HuH-7 (cell line): ENCODE results near the gene ATRNL1.
"Not testable (repeated sequence)": the region's sequence is repeated elsewhere in the genome, so short reads cannot be mapped to it uniquely, and the experiment has no call there.

Source experiments
- DNase-seq: peaks from one replicate; pipeline ENCODE4 v3.0.0; 2011; ENCODE audit warnings: low spot score

Gene ATRNL1

DNA sequence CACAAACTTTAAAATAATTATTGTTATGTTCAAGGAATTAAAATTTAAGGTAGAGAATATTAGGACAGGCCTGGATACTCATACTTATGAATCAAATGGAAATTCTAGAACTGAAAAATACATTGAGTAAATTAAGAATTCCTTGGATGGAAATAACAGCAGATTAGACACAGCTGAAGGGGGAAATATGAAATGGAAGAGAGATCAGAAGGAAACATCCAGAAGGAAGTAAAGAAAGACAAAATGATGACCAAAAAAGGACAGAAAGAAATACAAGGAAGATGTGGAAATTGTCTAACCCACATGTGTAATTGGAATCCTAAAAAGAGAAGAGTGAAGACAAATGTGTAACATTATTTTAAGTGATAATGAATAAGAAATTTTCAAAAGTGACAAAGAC lies 128.9 kb downstream of the ATRNL1 start:
- no peak for DNase-seq

DNA sequence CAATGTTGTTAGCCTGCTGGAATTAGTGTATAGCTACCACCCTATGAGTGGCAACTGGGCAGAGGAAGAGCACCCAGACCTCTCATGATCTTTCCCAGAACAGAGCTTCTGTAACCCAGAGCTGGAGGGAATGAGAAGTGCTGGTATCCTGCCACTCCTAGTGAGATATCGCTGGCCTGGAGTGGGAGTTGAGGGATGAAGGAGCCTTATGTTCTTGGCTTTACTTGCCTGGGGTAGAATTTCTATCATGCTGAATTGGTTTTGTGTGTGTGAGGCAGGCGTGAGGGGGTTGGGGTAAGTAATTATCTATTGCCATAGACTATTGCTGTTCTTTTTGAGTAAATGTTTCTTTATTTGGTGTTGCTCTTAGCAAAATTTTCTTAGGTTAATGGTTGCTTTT lies 146.6 kb downstream of the ATRNL1 start:
- DNase-seq: no peak

DNA sequence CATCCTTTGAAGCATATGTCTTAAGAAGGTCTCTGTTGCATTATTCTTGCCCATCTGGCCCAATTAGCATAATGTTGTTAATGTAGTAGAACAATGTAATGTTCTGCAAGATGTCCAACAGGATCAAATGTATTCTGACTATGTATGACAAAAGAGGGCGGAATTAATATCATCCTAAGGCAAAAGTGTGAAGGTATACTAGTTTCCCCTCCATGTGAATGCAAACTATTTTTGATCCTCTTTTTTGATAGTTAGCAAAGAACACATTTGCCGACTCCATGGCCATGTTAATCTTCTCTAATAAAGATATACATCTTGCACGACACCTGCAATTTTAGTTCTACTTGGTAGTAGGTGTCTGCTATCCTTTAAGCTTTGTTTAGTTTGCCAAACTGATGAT lies 157.6 kb downstream of the ATRNL1 start:
- no peak for DNase-seq

- not testable (repeated sequence) for DNase-seq
These were observed 160.6 kb downstream of the ATRNL1 start for GRCh38 chr10:115253765-115254164.

- no peak for DNase-seq
These were observed 179.3 kb downstream of the ATRNL1 start for GRCh38 chr10:115272482-115272881.

GRCh38 chr10:115278294-115278693 lies 185.1 kb downstream of the ATRNL1 start:
- DNase-seq: no peak

- DNase-seq: no peak
These were observed 202.1 kb downstream of the ATRNL1 start for GRCh38 chr10:115295213-115295805.

- no peak for DNase-seq
These were observed 206.9 kb downstream of the ATRNL1 start for GRCh38 chr10:115300080-115300479.

DNA sequence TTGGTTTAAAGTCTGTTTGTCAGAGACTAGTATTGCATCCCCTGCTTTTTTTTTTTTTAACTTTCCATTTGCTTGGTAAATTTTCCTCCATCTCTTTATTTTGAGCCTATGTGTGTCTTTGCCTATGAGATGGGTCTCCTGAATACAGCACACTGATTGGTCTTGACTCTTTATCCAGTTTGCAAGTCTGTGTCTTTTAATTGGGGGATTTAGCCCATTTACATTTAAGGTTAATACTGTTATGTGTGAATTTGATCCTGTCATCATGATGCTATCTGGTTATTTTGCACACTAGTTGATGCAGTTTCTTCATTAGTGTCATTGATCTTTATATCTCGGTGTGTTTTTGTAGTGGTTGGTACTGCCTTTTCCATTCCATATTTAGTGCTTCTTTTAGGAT lies 226.5 kb downstream of the ATRNL1 start:
- not testable (repeated sequence) for DNase-seq

DNA sequence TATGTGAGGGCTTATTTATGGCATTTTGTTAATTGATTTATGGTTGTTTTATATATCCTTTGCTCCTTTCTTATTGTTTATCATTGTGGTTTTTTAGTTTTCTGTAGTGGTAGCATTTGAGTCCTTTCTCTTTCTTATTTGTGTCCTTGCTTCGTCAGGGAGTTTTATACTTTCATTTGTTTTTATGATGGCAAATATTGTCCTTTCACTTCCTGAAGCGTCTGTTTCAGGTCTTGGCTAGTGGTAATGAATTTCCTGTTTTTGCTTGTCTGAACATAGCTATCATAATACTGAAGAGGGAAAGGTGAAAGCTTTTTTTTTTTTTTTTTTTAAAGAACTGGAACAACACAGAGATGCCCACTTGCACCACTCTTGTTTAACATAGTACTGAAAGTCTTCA lies 228.2 kb downstream of the ATRNL1 start:
- no peak for DNase-seq

DNA sequence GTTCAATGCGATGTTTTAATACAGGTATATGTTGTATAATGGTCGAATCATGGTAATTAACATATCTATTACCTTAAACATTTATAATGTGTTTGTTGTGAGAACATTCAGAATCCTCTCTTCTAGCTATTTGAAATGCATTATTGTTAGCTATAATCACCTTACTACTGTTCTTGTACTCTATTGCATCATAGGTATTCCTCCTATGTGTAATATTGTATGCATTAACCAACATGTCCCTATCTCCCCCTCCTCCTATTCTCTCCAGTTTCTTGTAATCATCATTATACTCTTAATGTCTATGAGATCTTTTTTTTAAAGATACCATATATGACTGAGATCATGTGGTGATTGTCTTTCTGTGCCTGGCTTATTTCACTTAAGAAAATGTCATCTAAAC lies 235.2 kb downstream of the ATRNL1 start:
- DNase-seq: no peak

DNA sequence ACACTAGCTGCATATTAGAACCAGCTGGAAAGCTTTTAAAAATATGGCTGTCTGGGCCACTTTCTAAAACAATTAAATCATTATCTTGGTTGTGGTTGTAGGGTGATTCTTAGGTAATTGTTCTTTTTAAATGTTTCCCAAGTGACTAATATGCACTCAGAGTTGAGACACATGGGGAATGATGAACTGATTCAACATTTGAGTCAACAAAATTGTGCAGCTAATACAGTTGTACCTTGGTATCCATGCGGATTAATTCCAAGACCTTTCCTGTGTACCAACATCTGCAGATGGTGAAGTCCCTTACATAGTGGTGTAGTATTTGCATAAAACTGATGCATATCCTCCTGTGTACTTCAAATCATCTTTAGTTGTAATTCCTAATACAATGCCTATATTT lies 242.2 kb downstream of the ATRNL1 start:
- DNase-seq: no peak

DNA sequence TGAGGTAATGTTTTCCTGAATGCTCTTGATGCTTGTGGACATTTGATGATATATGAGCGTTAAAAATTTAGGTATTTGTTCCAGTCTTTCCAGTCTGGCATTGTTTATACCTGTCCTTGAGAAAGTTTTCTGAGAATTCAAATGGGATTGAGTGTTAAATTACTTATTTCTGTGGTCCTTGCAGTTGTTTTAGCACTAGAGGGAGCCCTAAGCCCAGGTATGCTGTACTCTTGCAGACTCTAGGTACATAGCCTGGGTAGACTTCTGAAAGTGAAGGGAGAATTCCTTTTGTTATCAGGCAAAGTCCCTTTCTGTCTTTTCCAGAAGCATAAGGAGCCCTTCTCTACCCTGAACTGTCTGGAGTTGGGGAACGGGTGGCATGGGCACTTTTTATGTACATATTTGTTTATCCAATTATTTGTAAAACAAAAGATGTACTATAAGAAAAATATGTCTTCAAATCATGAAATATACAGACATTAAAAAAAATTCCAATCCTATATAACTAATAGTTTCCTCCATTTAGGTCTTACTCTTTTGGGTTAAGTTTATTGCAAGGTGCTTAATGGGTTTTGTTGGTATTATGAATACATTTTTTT lies 262.1 kb downstream of the ATRNL1 start:
- peak; percentile 44 for DNase-seq

DNA sequence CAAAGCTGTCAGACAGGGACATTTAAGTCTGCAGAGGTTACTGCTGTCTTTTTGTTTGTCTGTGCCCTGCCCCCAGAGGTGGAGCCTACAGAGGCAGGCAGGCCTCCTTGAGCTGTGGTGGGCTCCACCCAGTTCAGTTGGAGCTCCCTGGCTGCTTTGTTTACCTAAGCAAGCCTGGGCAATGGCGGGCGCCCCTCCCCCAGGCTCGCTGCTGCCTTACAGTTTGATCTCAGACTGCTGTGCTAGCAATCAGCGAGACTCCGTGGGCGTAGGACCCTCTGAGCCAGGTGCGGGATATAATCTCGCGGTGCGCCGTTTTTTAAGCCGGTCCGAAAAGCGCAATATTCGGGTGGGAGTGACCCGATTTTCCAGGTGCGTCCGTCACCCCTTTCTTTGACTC lies 274.8 kb downstream of the ATRNL1 start:
- not testable (repeated sequence) for DNase-seq

DNA sequence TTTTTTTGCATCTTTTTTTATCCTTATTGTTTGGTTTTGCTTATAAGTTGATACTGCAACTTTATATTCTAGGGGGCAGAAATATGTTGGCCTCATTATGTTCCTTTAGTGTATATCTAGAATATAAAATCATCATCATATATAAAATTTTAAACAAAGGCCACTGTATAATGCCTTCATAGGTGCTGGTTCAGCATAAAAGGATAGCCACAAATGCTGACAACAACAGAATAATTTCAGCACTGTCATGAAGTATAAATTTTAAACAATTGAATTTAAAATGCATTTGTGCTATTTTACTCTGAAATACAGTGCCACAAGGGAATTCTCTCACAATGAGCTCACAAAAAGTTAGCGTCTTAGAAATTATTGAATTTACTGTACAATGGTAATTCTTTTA lies 285.9 kb downstream of the ATRNL1 start:
- no peak for DNase-seq

DNA sequence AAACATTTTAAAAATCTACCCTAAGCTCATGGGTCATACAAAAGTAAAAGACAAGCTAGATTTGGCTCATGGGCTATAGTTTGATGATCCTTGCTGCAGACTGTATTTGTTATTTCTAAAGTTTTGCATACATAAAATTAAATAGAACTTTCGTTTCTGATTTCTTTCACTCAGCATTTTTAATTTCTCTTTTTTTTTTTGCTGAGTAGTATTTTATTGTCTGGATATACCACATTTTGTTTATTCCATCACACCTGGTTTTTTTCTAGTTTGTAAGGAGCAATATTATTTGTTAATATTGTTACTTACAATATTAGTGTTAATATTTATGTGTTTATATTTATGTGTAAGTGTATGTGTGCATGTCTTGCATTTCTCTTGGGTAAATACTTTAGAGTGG lies 291.5 kb downstream of the ATRNL1 start:
- DNase-seq: no peak

DNA sequence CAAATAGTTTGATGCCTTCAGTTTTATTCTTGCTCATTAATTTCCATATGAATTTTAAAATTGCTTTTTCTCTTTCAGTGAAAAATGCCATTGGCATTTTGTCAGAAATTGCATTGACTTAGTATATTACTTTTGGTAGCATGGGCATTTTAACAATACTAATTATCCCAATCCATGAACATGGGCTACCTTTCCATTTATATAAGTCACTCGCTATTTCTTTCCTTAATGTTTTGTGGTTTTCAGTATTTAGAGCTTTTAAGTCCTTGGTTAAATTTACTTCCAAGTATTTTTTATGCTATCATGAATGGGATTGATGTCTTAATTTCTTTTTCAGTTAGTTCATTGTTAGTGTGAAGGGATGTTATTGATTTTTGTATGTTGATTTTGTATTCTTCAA lies 297.4 kb downstream of the ATRNL1 start:
- DNase-seq: no peak

DNA sequence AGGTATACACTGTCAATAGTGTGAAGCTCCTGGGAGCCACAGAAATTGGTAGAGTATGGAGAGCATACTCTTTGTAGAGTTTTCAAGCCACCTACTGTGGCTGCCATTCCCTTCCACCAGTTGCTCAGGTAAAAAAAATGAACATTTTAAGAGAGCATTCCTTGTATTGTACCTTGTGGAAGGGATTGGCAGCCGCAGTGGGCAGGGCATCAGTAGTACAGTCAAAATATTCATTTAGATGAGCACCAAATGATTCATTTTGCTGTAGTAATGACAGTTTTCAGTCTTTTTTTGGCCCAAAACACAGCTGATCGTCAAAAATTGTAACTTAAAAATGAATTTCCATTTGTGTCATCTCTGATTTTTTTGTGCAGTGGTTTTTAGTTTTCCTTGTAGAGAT lies 304.9 kb downstream of the ATRNL1 start:
- DNase-seq: no peak

- no peak for DNase-seq
These were observed 309.5 kb downstream of the ATRNL1 start for GRCh38 chr10:115402699-115403098.

DNA sequence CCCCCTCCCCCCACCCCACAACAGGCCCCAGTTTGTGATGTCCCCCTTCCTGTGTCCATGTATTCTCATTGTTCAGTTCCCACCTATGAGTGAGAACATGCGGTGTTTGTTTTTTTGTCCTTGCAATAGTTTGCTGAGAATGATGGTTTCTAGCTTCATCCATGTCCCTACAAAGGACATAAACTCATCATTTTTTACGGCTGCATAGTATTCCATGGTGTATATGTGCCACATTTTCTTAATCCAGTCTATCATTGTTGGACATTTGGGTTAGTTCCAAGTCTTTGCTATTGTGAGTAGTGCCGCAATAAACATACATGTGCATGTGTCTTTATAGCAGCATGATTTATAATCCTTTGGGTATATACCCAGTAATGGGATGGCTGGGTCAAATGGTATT lies 312.7 kb downstream of the ATRNL1 start:
- DNase-seq: not testable (repeated sequence)

- DNase-seq: no peak
These were observed 316.2 kb downstream of the ATRNL1 start for GRCh38 chr10:115409347-115409746.

- peak; percentile 50 for DNase-seq
These were observed 324.6 kb downstream of the ATRNL1 start for GRCh38 chr10:115417585-115418265.

- no peak for DNase-seq
These were observed 329.5 kb downstream of the ATRNL1 start for GRCh38 chr10:115422624-115423023.

DNA sequence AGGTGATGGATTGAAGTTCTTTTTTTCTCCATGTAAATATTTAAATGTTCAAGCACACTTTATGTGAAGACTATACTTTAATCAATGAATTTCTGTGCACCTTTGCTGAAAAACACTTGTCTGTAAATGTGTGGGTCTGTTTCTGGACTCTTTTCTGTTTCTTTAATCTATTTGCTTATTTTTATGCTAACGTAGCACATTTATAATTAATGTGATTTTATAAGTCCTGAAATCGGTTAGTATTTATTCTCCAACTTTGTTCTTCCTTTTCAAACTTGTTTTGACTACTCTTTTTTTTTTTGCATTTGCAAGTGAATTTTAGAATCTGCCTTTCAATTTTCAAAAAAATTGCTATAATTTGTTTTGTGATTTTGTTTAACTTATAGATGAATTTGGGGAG lies 334.4 kb downstream of the ATRNL1 start:
- DNase-seq: no peak
